HS-5 (cell line): Measurements from ENCODE around the gene NCOA4.
"Not testable (repeated sequence)": the region's sequence is repeated elsewhere in the genome, so short reads cannot be mapped to it uniquely, and the experiment has no call there.

ENCODE experiments used
- DNase-seq: peaks from one replicate; pipeline ENCODE4 v3.0.0-alpha.2; 2012; ENCODE audit warnings: low read depth

NCOA4 gene

DNA sequence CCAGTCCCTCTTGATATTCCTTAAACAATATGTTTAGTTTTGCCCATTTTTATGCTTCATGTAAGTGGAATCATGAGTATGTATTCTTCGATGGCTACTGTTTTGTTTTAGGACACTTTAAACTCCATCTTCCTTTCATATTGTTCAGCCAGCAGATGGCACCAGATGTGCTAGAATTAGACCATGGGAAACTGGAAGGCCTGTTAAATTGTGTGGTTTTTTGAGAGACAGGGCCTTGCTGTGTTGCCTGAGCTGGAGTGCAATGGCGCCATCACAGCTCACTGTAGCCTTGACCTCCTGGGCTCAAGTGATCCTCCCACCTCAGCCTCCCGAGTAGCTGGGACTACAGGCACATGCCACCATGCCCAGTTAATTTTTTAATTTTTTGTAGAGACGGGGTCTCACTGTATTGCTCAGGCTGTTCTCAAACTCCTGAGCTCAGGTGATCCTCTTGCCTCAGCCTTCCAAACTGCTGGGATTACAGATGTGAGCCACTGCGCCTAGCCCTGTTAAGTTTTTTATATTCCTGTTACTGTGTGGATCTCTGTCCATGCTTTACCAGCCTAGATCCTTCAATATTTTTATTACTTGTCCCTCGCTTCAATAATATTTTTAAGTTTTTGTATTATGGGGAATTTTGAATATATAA lies 46.8 kb downstream of the NCOA4 start:
- DNase-seq = not testable (repeated sequence)

DNA sequence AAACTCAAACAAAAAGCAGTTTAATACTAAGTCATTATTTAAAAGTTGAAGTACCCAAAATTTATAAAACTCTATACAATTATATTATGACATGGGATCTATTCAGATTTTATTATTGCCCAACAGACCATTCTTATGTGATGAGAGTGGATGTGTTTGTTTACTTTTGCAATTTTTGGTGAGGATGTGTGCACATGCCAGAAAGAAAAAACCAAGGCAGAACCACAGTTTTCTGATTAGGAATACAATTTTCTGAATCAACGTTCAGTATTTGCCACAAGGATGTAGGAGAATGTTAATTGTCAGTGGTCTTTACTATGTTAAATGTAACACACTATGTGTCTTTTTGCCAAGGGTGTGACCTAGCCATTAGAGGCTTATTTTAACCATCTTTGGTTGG lies 49.1 kb downstream of the NCOA4 start:
- DNase-seq = not testable (repeated sequence)

DNA sequence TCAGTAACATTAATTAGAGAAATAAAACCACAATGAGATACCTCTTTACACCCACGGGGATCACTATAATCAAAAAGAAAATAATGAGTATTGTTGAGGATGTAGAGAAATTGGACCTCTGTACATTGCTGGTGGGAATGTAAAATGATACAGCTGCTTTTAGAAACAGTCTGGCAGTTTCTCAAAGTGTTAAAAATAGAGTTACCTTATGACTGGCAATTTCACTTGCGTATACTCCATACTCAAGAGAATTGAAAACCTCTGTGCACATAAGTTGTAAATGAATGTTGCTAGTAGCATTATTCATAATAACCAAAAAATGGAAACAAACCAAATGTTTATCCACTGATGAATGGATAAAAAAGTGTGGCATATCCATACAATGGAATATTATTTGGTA lies 51.9 kb downstream of the NCOA4 start:
- not testable (repeated sequence) for DNase-seq

DNA sequence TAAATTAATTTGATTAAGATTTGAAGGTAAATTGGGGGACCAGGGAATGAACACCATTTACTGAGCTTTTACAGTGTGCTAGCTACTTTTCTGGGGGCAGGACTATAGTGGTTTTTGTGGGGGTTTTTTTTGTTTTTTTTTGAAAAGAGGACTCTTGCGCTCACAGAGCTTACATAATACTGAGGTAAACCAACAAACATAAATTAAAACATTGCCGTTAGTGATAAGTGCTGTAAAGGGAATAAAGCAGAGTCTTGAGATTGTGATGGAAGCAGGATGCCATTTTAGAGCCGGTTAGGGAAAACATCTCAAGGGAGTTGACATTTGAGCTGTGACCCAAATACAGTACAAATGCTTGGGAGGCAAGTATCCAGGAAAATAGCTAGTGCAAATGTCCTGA lies 56.4 kb downstream of the NCOA4 start:
- not testable (repeated sequence) for DNase-seq

DNA sequence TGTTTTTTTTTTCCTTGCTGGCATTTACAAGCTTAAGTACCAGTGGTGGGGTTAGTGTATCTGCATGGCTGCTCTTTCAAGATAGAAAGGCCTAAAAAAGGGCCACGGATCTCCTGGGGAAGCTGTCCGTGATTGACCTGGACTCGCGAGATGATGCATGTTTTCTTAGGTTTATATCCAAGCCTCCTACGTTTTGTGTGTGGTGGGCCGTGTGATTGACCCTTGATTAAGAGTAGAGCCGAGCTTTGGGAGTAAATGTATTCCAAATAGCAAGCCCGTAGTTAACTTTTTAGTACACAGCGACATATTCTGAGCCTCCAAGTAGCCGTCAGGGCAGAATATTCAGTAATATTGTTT lies 57.6 kb downstream of the NCOA4 start:
- not testable (repeated sequence) for DNase-seq

DNA sequence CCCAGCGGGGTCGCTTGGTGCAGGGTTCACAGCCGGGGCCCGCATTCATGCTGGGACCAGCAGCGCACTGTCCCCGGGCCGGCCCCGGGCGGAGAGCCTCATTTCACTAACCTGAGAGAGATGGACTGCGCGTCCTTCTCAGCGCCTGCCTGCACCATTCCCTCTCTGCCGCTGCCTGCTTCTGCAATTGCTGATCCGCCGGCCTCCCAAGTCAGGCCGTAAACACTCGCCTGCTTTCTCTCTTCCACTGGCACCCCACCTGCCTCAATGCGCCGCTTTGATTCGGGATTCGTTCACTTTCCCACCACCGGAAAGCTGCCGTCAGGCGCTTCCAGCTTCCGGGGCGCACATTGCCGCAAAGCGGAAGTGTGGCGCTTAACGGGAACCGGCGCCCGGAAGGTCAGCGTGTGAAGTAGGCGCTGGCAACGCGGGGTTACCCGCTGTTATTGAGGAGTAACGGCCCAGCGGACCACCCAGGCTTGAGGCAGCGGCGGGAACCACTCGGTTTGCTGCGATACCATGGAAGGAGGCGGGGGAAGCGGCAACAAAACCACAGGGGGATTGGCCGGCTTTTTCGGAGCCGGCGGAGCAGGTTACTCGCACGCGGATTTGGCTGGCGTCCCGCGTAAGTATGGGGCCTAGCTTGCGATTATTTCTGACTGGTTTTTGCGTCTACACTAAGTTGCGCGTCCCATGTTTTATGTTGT lies 58.2 kb downstream of the NCOA4 start, which contains the start of gene TIMM23:
Gene TIMM23 (plus strand): TSS at position 384 of the 707 bp plus-strand sequence. CDS start 136 bp downstream, at position 520.
- DNase-seq = not testable (repeated sequence)

DNA sequence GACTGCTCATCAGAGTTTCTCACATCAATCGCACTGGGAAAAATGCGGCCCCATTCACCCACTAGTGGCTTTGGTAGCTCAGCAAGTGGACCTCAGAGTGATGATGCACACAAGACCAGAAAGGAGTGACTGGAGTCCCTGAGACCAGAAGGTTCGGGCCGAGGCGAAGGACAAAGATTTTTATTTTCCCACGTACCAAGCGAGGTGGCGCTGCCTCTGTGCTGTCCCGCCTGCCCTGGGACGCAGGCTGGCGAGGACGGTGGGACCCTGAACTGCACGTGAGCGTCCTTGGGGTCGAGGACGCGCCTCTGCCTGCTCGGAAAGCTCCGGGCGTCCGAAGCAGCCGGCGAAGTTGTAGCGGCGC lies 58.7 kb downstream of the NCOA4 start:
- not testable (repeated sequence) for DNase-seq

DNA sequence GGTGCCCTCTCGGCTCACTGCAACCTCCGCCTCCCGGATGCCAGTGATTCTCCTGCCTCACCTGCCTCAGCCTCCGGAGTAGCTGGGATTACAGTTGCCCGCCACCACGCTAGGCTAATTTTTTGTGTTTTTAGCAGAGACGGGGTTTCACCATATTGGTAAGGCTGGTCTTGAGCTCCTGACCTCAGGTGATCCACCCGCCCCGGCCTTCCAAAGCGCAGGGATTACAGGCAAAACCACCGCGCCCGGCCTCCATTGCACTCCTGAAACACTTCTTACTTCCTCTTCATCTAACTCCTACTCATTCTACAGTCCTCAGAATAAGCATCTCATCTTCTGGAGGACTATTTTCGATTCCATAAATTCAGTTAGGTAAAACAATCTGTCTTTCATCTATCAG lies 59.4 kb downstream of the NCOA4 start:
- DNase-seq = not testable (repeated sequence)

DNA sequence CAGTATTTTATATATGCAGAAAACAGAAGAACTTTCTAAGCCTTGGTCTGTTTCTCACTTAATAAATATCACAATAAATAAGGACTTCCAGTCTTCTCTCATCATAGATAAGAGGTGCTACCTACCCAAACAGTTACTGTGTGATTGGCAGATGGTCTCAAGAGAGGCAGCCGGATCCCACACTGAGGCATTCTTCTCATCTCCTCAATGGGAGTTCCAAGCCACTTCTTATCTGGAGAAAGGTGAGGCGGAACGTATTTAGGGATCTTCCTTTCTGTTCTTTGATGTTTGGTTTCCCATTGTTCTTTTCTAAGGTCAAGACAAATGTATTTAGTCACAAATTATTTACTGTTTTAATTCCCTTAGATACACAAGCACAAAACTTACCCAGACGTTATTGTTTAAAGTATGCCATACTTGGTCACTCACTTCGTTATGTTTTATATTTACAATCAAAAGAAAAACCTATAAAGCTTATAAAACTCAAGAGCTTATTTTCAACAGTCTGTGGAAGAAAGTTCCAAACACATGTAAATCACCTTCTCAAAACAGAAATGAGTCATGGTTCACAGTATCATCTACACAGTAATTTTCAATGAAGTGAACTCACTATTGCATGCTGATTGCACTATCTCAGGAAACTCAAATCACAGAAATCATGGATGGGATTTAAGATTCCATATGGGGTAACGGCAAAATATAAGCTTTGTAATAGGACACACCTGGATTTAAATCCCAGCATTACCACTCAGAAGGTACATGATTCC lies 67.6 kb downstream of the NCOA4 start:
- not testable (repeated sequence) for DNase-seq

DNA sequence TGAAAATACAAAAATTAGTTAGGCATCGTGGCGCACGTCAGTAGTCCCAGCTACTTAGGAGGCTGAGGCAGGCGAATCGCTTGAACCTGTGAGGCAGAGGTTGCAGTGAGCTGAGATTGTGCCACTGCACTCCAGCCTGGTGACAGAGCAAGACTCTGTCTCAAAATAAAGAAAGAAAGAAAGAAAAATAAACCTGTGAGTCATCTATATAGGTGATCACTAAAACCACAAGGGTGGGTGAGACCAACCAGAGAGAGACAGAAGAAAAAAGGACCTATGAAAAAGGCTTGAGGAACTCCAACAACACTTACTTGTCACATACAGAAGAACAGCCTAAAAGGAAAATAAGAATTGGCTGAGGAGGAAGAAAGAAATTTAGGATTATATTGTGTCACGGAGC lies 72.5 kb downstream of the NCOA4 start:
- DNase-seq = not testable (repeated sequence)

DNA sequence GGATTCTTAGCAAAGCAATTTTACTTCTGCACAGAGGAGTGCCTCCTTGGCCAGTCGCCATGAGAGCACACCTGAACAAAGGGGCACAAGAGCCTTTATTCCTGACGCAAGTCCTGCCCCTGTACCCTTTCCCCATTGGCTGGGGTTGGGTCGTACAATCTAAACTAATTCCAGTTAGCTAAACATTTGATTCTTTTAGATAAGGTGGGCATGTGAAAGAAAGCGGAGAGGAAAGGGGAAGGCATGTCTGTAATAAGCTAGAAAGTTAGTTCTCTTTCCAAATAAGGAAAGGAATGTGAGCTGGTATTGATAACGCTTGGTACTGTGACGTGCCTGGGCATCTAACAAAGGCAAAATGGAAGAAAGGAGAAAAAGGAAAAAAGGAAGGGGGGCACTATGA lies 73.8 kb downstream of the NCOA4 start:
- DNase-seq = not testable (repeated sequence)
